NK-92 treated with Interleukin-12 subunit alpha and Interleukin-12 subunit beta, amount 100 ng/mL, for 24 hours (cell line): Measurements from ENCODE around the gene OR5V1.
"Not testable (repeated sequence)": the region's sequence is repeated elsewhere in the genome, so short reads cannot be mapped to it uniquely, and the experiment has no call there.

Experiments used
- DNase-seq: peaks from one replicate; lab custom pipeline; 2025; lab: John Stamatoyannopoulos, UW

OR5V1 gene

DNA sequence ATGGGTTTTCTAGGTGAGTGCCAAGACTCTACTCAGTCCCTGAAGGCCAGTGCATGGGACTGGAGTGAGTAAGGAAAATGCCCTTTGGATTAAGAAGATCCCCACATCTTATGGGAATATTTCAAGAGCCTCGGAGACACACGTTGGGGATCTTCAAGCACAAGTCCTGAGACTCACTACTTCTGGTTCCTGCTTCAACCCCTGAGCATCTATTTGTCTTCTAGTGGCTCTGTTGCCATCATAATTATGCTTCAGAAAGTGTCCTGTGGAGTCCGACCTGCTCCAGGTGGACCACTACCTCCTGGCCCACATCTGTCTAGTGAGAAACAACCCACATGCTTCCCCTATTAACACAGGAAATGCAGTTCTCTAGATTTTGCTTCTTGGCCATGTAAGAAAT is at the start of gene OR5V1:
OR5V1 (minus strand) TSS at position 101 of the 400 bp plus-strand sequence. CDS start 12,670 bp downstream, outside the sequence.
- DNase-seq = no peak

DNA sequence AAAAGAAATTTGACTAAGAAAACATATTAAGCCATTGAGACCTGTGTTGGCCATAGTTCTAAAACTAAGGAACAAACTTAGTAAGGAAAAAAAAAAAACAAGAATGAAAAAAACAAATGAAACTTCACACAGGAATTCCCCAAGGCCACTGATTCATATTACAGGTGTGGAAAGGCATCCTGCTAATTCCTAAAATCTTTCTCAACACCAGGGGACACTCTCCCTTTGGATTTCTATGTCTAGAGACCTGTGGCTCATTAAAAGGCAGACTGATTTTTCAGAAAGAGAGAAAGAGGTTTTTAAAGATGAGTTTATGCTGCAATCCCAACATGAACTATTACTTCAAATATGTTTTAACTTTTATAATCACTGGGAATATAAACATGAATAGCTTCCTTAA is 45.9 kb upstream of the OR5V1 start, which contains the start of gene OR12D1:
OR12D1 (plus strand) TSS at position 341 of the 400 bp plus-strand sequence.
- DNase-seq = no peak

DNA sequence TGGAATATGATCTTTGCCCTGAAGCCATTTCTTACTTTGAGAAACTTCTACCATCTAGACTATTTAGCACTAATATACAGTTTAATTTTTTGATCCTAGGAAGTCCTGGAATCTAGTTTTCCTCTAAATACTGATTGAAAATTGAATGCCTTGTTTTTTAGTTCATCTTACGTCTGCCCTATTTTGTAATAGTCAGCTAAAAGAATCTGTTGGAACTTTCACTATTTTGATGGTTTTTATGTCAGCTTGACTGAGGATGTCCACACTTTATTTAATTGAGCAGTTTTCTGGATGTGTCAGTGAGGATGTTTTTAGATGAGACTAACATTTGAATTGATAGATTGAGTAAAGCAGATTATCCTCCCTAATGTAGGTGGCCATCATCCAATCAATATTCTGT is 35.1 kb upstream of the OR5V1 start:
- no peak for DNase-seq

DNA sequence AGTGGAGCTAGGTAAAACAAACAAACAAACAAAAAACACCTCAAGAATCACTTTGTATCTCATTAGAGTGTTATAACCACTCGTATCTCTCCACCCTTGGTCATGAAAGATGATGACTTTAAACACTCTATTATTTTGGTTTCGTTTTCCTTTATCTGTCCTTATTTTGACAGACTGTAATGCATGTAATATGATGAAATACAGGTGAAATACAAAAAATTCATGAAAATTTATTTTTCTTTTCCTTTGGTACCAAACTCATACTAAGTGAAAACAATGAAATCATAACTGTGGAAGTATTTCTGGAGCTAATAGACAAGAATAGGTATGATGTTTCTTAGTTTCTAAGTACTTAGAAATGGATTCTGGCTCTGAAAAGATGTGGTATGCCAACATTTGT is 30.9 kb upstream of the OR5V1 start:
- no peak for DNase-seq

DNA sequence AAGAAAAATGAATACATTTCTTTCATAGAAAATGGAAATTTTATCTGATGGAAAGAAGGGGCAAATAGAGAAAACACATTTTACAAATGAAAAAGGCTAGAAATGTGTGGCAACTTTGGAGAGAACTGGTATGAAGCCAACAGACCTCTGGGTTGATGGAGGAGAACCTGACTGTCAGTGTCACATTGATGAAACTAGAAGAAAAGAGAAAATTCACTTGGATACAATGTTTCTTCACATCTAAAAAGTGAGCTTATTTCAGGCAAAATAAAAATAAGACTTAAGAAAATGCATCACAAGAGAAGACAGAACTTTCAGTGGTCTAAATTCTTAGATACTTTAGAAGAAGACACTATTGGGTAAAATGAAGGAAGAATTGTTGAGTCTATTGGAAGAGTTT is 26.7 kb upstream of the OR5V1 start, which contains the start of gene OR12D2:
OR12D2 (plus strand) TSS at position 301 of the 400 bp plus-strand sequence. CDS start 1,069 bp downstream, outside the sequence.
- no peak for DNase-seq

DNA sequence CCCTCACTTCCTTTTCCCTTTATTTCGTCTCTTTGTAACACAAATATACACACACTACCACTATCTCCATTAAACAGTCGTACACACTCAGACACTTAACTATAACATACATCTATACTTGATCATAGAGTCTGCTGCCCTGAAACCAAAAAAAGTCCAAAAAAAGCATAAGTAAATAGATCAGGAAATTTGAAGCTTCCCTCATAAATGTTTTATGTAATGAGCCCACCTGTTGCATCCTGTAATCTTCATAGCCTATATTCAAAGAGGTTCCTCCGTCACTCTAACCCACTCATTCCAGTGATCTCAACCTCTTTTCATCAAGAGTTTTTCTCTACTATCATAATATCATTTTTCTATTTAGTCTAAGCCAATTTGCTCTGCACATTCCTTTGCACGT is 19.9 kb upstream of the OR5V1 start:
- no peak for DNase-seq

DNA sequence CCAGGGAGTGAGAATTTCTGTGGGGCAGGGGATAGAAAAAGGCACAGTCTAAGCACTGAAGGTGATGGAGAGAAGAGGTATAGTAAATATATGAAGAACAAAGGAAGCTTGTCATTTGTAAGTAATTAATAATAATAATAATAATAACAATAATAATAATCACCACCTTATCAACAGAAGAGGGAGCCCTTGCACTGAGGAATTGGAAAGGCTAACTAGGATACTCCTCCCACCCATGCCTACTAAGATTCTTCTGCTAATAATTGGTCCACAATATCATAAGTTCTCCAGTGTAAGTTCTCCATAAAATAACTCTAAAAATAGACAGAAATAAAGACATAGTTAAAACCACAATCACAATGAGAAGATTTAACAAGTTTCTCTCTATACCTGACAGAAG is 7.3 kb upstream of the OR5V1 start:
- DNase-seq = no peak

DNA sequence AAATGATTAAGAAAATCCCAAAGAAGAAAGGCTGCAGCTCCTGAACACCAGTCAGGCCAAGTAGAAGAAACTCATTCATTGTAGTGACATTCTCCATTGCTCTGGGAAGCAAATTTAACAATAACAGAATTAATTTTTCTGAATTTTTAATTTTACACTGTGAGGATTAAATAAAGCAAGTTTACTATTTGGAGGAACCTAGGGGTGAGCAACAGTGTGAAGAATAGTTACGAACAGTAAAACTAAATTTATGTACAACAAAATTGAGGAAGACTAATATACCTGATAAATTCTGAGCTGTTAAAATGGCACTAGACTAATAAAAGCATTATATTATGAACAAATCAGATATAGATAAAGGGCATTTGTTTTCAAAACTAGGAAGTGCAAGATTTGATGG is 6.5 kb upstream of the OR5V1 start, which contains the start of gene OR12D3:
OR12D3 (minus strand) TSS at position 101 of the 400 bp plus-strand sequence; CDS start at position 97, 4 bp downstream.
- DNase-seq = no peak

DNA sequence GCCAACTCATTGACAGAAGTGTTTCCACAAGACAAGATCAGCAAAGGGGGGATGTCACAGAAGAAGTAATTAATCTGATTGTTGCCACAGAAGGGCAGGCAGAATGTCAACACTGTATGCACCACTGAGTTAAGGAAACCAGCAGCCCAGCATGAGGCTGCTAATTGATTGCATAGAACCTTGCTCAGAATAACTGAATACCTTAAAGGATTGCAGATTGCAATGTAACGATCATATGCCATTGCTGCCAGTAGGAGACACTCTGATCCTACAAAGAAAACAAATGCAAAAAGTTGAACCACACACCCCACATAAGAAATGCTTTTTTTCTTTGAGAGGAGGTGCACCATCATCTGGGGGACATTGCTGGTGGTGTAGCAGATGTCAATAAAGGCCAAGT is 13.1 kb downstream of the OR5V1 start:
- DNase-seq = no peak

DNA sequence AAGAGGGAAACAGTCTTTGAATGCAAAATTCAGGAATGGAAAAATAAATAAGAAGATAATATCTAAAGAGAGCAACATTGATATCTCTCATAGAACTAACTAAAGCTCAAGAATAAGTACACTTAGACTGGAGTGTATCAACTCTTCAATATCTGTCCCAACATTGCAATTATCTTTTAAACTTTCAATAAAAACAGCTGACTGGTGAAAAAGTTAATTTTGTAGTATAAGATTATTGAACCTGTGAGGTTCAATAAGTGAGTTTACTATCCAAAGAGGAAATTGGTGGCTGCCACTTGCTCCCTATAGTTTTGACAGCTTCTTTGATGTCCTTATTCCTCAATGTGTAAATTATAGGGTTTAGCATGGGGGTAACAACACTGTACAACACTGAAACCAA is 13.7 kb downstream of the OR5V1 start:
- DNase-seq = no peak

DNA sequence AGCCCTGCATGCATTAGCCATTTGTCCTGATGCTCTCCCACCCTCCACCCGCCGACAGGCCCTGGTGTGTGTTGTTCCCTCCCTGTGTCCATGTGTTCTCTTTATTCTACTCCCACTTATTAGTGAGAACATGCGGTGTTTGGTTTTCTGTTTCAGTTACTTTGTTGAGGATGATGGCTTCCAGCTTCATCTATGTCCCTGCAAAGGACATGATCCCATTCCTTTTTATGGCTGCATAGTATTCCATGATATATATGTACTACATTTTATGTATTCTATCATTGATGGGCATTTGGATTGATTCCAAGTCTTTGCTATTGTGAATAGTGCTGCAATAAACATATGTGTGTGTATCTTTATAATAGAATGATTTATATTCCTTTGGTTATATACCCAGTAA is 19.3 kb downstream of the OR5V1 start:
- not testable (repeated sequence) for DNase-seq

DNA sequence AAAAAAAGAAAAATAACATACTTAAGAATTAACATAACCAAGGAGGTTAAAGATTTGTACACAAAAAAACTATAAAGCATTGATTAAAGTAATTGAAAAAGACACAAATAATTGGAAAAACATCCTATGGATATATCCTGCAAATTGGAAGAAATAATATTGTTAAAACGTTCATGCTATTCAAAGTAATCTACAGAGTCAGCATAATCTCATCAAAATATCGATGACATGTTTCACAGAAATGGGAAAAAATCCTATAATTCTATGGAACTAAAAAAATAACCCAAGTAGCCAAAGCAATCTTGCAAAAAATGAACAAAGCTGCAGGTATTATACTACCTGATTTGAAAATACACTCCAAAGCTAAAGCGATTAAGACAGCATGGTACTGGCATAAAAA is 23.3 kb downstream of the OR5V1 start:
- no peak for DNase-seq

DNA sequence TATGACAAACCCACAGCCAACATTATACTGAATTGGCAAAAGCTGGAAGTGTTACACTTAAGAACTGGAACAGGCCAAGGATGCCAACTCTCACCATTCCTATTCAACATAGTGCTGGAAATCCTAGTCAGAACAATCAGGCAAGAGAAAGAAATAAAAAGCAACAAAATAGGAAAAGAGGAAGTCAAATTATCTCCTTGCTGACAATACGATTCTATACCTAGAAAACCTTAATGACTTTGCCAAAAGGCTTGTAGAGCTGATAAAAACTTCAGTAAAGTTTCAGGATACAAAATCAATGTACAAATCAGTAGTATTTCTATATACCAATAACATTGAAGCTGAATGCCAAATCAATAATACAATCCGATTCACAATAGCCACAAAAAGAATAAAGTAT is 32.4 kb downstream of the OR5V1 start:
- DNase-seq = no peak

DNA sequence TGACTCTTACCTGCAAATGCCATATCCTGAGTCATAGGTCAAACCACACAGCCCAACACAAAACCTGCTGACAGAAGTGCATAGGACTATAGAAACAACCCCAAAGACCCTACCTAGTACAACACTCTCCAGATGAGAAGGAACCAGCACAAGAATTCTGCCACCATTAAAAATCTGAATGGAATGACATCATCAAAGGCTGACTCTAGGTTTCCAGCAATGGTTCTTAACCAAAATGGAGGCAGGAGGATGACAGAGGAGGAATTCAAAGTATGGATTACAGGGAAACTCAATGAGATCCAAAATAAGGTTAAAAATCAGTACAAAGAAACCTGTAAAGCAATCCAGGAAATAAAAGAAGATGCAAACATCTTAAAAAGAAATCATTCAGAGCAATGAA is 36.0 kb downstream of the OR5V1 start:
- no peak for DNase-seq

DNA sequence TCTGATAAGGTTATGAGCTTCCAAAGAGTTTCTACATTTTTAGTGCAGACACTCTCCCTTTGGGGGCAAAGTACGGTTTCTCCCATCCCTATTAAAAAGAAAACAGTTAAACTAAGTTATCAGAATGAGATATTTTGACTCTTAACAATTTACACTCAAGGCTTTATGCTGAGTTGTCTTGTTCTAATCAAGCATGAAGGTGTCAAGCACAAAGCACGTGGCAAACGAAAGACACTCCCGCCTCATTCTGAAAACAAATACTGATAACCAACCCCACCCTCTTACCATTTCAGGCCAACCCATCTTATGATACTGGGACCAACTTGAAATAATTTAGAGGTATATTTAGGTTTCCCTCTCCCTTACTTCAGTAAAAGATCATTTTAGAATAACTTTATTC is 42.9 kb downstream of the OR5V1 start:
- DNase-seq = no peak

DNA sequence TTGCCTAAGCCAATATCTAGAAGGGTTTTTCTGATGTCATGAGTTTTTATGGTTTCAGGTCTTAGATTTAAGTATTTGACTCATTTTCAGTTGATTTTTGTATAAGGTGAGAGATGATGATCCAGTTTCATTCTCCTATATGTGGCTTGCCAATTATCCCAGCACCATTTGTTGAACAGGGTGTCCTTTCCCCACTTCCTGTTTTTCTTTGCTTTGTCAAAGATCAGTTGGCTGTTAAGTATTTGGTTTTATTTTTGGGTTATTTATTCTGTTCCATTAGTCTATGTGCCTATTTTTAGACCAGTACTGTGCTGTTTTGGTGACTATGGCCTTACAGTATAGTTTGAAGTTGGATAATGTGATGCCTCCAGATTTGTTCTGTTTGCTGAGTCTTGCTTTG is 45.3 kb downstream of the OR5V1 start:
- DNase-seq = not testable (repeated sequence)

DNA sequence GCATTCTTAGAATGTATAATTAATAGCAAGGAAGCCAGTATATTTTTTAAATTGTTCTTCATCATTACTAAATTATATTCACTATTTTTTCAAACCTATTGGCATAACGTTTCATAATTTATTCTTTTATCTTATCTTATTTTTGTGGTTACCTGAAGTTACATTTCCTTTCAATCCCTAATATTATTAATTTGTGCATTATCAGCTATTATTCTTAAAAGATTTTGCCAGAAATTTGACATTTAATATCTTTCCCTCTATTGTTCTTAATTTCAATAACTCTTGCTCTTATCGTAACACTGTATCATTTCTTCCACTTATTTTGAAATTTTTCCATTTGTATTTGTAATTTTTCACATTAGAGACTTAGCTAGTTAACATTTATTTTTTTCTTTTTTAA is 48.7 kb downstream of the OR5V1 start:
- no peak for DNase-seq
